ENCODE measurements around the gene THBS2.

THBS2 gene

GRCh38 chr6:169291646-169292337 is 38.1 kb upstream of the THBS2 start:
- TF ChIP-seq FOXP2 (optimal IDR thresholded peaks at IDR 0.05; ENCODE audit: borderline replicate concordance, extremely low read depth, extremely low read length, insufficient read depth) (no peak), TAF1 (IDR thresholded peaks at IDR 0.05; ENCODE audit: borderline replicate concordance, insufficient read depth, low read length) (no peak)

DNA sequence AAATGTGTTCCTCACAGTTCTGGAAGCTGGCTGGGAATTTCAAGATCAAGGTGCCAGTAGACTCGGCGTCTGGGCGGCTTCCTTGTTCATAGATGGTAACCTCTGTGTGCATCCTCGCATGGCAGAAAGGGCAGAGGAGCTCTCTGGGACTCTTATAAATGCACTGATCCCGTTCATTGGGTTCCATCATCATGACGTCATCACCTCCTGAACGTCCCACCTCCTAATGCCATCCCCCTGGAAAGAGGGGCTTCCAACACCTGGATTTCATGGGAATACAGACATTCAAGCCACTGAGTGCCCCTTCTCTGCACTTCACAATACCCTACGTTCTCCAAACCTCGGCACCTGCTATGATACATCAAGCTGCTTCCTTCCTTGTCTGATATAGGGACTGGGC is 37.5 kb upstream of the THBS2 start:
- TF ChIP-seq, protein P1, sequence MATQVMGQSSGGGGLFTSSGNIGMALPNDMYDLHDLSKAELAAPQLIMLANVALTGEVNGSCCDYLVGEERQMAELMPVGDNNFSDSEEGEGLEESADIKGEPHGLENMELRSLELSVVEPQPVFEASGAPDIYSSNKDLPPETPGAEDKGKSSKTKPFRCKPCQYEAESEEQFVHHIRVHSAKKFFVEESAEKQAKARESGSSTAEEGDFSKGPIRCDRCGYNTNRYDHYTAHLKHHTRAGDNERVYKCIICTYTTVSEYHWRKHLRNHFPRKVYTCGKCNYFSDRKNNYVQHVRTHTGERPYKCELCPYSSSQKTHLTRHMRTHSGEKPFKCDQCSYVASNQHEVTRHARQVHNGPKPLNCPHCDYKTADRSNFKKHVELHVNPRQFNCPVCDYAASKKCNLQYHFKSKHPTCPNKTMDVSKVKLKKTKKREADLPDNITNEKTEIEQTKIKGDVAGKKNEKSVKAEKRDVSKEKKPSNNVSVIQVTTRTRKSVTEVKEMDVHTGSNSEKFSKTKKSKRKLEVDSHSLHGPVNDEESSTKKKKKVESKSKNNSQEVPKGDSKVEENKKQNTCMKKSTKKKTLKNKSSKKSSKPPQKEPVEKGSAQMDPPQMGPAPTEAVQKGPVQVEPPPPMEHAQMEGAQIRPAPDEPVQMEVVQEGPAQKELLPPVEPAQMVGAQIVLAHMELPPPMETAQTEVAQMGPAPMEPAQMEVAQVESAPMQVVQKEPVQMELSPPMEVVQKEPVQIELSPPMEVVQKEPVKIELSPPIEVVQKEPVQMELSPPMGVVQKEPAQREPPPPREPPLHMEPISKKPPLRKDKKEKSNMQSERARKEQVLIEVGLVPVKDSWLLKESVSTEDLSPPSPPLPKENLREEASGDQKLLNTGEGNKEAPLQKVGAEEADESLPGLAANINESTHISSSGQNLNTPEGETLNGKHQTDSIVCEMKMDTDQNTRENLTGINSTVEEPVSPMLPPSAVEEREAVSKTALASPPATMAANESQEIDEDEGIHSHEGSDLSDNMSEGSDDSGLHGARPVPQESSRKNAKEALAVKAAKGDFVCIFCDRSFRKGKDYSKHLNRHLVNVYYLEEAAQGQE (IDR thresholded peaks at IDR 0.05; ENCODE audit: insufficient read depth in 1 of 2, low read depth in 2 of 2, low read length in 2 of 2): no peak
- TF ChIP-seq SIN3A (IDR thresholded peaks at IDR 0.05; ENCODE audit: borderline replicate concordance, insufficient read depth, low read length) (no peak), FOXP2 (optimal IDR thresholded peaks at IDR 0.05; ENCODE audit: borderline replicate concordance, extremely low read depth, extremely low read length, insufficient read depth) (no peak), TAF1 (IDR thresholded peaks at IDR 0.05; ENCODE audit: borderline replicate concordance, insufficient read depth, low read length) (no peak), POLR2AphosphoS5 (IDR thresholded peaks at IDR 0.05; ENCODE audit: low read depth, low read length) (no peak)

GRCh38 chr6:169289619-169290339 is 36.1 kb upstream of the THBS2 start:
- TF ChIP-seq POLR2AphosphoS5 (IDR thresholded peaks at IDR 0.05; ENCODE audit: low read depth, low read length) (no peak), TAF1 (IDR thresholded peaks at IDR 0.05; ENCODE audit: borderline replicate concordance, insufficient read depth, low read length) (no peak), SIN3A (IDR thresholded peaks at IDR 0.05; ENCODE audit: borderline replicate concordance, insufficient read depth, low read length) (no peak), FOXP2 (optimal IDR thresholded peaks at IDR 0.05; ENCODE audit: borderline replicate concordance, extremely low read depth, extremely low read length, insufficient read depth) (no peak)

GRCh38 chr6:169289257-169289618 is 35.6 kb upstream of the THBS2 start:
- TF ChIP-seq TAF1 (IDR thresholded peaks at IDR 0.05; ENCODE audit: borderline replicate concordance, insufficient read depth, low read length) (no peak), SIN3A (IDR thresholded peaks at IDR 0.05; ENCODE audit: borderline replicate concordance, insufficient read depth, low read length) (no peak), POLR2AphosphoS5 (IDR thresholded peaks at IDR 0.05; ENCODE audit: low read depth, low read length) (no peak), FOXP2 (optimal IDR thresholded peaks at IDR 0.05; ENCODE audit: borderline replicate concordance, extremely low read depth, extremely low read length, insufficient read depth) (no peak)
- TF ChIP-seq, protein P1 (IDR thresholded peaks at IDR 0.05; ENCODE audit: insufficient read depth in 1 of 2, low read depth in 2 of 2, low read length in 2 of 2): no peak

DNA sequence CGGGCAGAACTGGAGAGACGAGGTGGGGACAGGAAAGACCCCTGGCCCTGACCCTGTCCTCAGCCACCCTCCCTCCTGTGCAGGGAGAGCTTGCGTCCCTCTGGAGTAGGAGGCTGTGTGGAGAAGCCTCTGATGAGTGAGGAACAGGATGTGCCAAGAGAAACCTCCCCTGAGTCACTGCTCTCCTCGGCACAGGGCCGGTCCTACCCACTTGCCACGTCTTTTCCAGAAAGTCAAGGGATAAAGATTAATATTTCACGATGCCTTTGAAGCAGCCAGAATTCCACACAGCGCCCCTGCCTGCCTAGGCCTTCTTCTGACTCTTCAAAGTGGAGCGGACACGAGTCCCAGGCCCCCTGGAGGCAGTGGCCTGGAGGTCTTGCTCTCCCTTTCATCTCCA is 34.9 kb upstream of the THBS2 start:
- TF ChIP-seq POLR2AphosphoS5 (IDR thresholded peaks at IDR 0.05; ENCODE audit: low read depth, low read length) (no peak), FOXP2 (optimal IDR thresholded peaks at IDR 0.05; ENCODE audit: borderline replicate concordance, extremely low read depth, extremely low read length, insufficient read depth) (no peak), SIN3A (IDR thresholded peaks at IDR 0.05; ENCODE audit: borderline replicate concordance, insufficient read depth, low read length) (no peak), TAF1 (IDR thresholded peaks at IDR 0.05; ENCODE audit: borderline replicate concordance, insufficient read depth, low read length) (no peak)
- TF ChIP-seq, protein P1 (IDR thresholded peaks at IDR 0.05; ENCODE audit: insufficient read depth in 1 of 2, low read depth in 2 of 2, low read length in 2 of 2): no peak

DNA sequence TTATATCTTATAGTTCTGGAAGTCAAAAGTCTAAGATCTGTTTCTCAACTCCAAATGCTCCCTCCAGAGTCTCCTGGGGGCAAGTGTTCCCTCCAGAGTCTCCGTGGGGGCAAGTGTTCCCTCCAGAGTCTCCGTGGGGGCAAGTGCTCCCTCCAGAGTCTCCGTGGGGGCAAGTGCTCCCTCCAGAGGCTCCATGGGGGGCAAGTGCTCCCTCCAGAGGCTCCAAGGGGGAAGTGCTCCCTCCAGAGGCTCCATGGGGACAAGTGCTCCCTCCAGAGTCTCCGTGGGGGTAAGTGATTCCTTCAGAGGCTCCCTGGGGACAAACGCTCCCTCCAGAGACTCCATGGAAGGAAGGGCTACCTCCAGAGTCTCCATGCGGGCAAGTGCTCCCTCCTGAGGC is 34.0 kb upstream of the THBS2 start:
- TF ChIP-seq FOXP2 (optimal IDR thresholded peaks at IDR 0.05; ENCODE audit: borderline replicate concordance, extremely low read depth, extremely low read length, insufficient read depth): no peak
- TF ChIP-seq SIN3A (IDR thresholded peaks at IDR 0.05; ENCODE audit: borderline replicate concordance, insufficient read depth, low read length): no peak
- TF ChIP-seq POLR2AphosphoS5 (IDR thresholded peaks at IDR 0.05; ENCODE audit: low read depth, low read length): no peak
